Activated T-helper 1 cell treated with anti-CD3 and anti-CD28 coated beads, Interleukin-2, amount 50 U/mL, for 16 hours (primary cell): ENCODE results near the gene IQCF5.
"Not testable (repeated sequence)": the region's sequence is repeated elsewhere in the genome, so short reads cannot be mapped to it uniquely, and the experiment has no call there.

Source experiments
- DNase-seq, 2 donors: peaks; one replicate each; pipeline ENCODE4 v3.0.0-alpha.2; 2020; ENCODE audit warnings: low read depth in 1 of 2, low spot score in 1 of 2

The IQCF5 gene

DNA sequence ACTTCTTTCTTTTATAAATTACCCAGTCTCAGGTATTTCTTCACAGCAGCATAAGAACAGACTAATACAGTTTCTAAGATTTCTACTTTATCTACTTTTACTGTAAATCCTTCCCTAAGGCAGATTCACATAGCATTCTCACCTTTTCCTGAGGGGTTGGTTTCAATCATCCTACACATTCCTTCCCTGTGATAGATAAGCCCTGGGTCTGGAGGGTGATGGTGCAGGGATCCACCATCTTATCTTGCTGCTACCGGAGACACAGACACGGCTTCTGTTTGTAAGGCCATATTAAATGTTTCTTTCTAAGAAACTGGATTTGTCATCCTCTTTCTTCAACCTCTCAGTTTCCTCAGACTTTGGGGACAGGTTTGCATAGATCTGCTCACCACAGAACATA lies 6.1 kb downstream of the IQCF5 start:
- no peak for DNase-seq

DNA sequence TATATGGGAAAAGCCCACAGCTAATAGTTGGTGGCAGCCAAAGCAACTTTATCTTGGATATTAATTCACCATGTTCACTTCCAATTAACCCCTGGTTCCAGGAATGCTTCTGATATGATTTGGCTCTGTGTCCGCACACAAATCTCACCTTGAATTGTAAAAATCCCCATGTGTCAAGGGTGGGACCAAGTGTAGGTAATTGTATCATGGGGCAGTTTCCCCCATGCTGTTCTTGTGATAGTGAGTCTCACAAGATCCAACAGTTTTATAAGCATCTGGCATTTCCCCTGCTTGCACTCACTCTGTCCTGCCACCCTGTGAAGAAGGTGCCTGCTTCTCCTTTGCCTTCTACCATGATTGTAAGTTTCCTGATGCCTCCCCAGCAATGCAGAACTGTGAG lies 6.5 kb downstream of the IQCF5 start:
- not testable (repeated sequence) for DNase-seq

DNA sequence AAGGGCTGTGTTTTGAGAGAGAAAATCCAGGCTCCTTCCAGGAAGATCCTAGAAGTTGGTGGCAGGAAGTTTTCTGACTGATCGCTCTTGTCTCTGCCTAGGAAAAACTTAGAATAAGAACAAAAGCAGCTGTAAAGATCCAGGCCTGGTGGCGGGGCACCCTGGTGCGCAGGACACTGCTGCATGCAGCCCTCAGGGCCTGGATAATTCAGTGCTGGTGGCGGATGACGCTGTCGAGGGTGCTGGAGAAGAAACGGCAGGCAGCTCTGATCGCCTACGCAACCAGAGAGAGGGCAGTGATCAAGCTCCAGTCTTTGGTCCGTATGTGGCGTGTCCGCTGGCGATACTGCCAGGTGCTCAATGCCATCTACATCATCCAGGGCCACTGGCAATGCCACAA lies 12.5 kb downstream of the IQCF5 start:
- no peak for DNase-seq

DNA sequence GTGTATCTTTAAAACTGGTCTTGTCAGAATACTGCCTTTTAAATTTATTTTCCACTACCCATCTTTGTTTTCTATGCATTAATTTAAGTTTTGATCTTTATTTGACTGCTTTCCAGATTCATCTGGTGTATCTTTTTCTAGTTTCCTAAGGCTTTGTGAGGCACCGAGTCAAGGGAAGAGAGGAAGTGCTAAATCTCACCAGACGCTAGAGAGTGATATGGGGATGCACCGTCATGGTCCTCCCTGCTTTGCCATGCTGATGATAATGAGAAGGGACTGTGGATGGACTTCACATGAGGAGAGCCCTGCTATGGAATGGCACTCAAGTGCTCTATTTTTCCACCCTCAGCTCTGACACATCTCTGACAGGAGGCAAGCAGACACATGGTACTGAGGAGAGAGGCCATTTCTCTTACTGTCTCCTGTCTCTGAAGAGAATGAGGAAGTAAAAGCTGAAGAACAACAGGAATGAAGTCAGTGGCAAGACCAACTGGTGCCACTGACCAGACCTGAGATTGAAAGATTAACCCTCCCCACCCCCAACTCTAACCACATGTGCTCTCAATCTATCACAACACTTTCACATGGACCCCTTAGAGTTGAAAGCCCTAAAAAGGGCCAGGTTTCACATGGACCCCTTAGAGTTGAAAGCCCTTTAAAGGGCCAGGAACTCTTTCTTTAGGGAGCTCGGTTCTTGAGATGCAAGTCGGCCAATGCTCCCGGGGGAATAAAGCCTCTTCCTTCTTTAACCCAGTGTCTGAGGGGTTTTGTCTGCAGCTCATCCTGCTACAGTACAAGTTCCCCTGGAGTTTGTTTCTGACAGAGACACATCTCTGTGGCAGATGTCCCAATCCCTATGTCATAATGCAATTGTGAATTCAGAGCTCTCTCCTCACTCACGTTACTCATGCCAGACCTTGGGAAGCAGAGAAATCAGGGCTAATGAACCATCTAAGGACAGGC lies 14.4 kb downstream of the IQCF5 start, which contains the start of gene IQCF2:
TSS of gene IQCF2 (plus strand) at position 913 of the 963 bp plus-strand sequence. CDS start 52 bp downstream, outside the sequence.
- no peak for DNase-seq

DNA sequence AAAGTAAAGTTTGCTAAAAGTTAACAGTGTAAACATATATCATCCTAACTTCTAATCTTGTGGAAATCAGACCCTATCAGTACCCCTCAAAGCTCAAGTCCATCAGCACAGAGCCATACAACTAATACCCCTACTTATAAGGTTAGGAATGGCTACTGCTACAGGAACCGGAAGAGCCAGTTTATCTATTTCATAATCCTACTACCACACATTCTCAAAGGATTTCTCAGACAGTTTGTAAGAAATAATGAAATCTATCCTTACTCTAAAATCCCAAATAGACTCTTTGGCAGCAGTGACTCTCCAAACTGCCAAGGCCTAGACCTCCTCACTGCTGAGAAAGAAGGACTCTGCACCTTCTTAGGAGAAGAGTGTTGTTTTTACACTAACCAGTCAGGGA lies 20.0 kb downstream of the IQCF5 start:
- DNase-seq, result not testable (repeated sequence)

DNA sequence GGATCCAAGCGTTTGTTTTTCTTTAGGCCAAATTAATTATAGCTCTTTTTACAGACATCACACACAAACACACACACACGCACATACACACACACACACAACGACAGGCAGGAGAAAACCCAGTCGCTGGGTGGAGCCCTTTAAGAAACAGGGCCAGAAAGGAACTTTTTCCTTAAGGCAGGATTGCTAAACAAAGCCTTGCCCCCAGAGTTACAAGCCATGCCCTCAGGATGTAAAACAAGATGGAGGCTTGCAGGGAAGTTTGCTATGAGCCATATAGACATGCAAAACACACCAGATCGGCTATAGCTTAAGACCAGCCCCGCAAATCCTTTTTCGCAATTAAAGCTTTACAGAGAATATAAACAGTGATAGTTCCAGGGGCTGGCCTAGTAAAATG lies 30.3 kb downstream of the IQCF5 start:
- no peak for DNase-seq

DNA sequence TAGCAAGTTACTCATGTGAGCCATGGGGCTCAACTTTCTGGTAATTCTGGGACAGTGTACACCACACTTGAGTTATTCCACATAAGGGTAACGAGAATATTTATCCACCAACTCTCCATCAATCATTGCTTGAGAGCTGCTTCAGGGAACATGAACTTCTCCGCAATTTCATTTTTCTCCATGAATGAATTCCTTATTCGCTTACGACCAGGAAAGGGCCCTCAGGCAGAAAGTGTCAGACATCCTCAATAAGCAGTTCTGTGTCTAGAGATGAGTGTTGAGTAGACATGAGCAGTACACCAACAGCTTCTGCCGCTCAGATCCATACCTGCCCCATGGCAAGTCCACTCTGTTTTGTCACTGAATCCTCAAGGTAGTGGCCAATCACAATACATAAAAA lies 38.8 kb downstream of the IQCF5 start:
- no peak for DNase-seq

DNA sequence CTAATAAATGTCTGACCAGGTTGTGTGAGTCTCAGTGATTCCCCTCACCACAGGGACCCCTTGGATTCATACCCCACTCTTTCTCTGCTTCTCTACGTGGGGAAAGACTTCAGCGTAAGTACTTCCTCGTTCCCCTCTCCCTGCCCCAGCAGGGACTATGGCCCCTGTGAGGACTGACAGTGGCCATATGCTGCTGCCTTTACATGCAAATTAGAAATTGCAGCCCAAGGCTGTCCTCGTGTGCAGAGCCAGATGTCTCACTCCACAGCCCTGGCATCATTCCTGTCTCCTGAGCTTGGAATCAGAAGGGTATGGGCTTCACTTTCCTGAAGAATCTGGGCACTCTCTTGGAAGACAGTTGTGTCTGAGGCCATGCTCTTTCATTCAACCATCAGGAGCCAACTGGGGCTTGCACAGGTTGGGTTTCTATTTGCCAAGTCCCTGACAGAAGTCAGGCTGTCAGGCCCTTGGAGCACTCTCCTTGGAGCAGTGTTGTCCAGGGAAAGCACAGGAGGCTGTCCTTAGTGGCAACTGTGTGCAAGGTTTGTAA lies 44.5 kb downstream of the IQCF5 start:
- no peak for DNase-seq

DNA sequence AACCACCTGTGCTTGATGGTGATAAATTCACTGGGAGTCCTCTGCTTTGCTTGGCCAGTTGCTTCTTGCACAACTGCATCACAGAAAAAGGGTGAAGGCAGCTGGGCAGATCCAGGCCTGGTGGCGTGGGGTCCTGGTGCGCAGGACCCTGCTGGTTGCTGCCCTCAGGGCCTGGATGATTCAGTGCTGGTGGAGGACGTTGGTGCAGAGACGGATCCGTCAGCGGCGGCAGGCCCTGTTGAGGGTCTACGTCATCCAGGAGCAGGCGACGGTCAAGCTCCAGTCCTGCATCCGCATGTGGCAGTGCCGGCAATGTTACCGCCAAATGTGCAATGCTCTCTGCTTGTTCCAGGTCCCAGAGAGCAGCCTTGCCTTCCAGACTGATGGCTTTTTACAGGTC lies 45.1 kb downstream of the IQCF5 start:
- DNase-seq, result no peak

DNA sequence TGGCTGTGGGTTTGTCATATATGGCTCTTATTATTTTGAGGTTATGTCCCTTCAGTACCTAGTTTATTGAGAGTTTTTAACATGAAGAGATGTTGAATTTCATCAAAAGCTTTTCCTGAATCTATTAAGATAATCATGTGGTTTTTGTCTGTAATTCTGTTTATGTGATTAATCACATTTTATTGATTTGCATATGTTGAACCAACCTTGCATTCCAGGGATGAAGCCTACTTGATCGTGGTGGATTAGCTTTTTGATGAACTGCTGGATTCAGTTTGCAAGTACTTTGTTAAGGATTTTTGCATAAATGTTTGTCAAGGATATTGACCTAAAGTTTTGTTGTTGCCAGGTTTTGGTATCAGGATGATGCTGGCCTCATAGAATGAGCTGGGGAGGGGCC lies 47.1 kb downstream of the IQCF5 start:
- DNase-seq, result no peak
